Activated CD4-positive, alpha-beta T cell treated with anti-CD3 and anti-CD28 coated beads for 48 hours (primary cell): ENCODE data around the gene SECTM1.

Experiments used
- DNase-seq: peaks from one replicate; pipeline ENCODE4 v3.0.0-alpha.2; 2020

SECTM1 gene

GRCh38 chr17:82297714-82298537 is 35.6 kb downstream of the SECTM1 start:
- peak; percentile 95 for DNase-seq

GRCh38 chr17:82297280-82297713 is 36.3 kb downstream of the SECTM1 start:
- DNase-seq, result peak; percentile 94

DNA sequence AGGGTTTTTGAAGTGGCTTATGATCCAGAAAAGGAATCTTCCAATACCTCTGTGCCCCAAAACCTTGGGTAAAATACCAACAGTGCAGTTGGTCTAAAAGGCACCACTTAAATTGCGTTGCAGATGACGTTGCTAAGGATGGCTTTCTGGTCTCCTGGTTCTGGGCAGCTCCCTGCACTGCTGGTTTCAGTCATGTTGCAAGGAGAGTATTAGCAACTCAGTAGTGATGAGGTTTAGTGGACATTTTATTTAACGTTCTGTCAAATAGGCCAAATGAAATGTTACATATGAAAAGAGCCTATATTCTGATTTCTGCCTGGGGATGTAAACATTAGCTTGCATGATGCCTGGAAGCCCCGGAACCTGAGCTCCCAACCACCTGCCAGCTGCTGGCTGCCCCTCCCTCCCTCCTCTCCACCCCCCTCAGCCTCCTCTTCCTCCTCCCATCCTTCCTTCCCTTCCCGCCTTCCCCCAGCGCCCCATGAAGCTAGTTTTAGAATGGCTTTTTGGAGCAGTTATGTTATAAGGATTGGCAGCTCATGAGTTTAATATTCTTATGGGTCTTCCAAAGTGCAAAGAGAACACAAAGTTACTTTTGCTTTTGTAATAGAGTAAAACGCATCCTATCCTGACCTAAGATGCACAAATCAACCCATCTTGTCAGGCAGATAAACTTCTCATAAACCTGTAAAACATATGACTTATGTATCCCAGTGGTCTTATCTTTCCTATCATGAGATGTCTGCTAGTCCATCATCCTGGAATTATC is 36.9 kb downstream of the SECTM1 start:
- no peak for DNase-seq

DNA sequence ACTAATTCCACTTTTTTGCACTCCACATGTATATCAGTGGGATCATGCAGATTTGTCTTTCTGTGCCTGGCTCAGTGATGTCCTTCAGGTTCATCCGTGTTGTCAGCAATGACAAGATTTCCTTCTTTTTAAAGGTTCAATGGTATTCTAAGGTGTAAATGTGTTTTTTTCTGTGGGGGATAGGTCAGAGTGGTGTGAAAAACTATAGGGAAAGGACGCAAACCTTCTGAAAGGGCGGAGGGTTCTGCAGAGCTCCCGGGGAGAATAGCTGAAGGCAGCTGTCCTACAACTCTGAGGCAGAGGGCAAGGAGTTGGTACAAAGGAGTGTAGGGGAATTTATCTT is 38.1 kb downstream of the SECTM1 start:
- no peak for DNase-seq

DNA sequence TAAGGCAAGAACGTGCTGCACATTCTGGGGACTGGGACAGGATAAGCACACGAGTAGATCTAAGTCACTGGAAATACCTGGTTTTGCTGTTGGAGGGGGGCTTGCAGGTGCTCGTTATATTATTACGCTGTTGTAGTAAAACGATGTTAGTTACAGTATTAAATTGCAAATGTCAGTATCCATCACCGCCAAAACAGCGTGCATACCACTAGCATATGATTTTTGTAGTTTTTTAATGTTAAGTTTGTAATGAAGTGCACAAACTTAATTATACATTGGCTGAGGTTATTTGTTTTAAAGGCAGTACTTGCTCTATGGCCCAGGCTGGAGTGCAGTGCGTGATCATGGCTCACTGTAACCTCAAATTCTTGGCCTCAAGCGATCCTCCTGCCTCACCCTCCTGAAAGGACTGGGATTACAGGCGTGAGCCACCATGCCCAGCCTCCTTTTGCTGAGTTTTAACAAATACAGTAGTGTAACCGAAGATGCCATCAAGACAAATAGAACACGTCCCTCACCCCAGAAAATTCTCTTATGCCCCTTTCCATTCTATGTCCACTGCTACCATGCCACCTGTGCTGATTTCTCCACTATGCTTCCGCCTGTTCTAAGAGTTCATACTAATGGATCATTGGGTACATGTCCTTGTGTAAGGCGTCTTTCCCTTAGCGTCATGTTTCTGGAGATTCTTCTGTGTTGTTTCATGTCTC is 39.3 kb downstream of the SECTM1 start:
- DNase-seq, result no peak

DNA sequence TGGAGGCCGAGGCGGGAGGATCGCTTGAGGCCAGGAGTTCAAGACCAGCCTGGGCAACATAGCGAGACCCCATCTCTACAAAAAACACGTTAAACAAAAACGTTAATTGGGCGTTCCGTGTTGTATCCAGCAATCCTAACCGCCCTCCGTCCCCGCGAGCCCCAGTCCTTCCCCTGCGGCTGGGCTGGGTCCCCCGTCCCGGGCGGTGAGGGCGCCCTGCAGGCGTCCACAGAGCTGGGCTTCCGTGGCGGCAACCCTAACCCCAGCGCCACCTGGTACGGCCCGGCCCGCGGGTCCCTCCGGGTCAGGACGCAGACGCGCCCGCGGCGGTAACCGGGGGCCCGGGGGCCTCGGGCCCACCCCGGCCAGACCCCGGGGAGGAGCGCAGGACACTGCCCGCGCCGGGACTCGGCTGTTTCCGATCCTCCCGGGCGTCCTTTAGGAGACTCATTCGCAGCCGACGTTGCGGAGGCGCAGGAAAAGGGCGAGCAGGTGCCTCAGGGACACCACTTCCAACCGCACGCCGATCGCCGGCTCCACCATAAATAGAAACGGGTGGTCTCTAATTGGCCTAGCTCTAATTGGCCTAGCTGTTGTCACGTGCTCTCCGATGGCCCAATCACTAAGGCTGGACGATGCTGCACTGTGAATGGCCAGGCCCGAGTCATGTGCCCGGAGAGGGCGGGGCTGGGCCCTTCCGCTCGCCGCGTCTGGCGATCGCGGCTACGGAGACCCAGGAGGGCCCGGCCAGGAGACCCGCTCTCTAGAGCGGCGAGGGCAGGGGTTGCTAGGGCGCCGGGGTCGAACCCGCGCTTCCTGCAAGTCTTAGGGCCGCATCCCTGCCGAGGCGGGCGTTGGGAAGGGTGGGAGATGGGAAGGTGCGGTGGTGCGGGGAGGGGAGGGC is 41.1 kb downstream of the SECTM1 start:
- peak; percentile 95 for DNase-seq

DNA sequence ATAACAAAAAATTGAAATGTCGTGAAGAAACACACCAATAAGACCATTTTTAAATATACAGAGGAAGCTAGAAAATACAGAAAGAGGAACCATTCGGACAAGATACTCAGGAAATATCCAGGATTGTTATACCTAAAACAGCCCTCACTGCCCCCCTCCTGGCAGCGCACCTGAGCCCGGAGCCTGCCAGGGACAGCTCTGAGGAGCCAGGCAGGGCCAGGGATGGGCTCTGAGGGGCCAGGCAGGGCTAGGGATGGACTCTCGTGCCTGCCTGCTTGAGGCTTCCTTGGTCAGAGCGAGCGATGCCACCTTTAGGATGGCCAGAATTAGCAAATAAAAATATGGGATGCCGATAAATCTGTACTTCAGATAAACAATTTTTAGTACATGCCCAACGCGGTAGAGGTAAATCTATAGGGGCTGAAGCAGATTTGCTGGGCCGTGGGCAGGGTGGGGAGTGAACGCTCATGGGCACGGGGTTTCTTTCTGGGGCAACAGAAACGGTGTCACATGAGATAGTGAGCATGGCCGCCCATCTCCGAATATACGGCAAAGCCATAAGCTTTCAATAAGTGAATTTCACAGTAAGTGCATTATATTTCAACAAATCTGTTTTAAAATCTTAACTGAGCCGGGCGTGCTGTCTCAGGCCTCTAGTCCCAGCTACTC is 41.9 kb downstream of the SECTM1 start:
- no peak for DNase-seq

GRCh38 chr17:82287868-82288801 is 45.4 kb downstream of the SECTM1 start:
- no peak for DNase-seq

GRCh38 chr17:82287013-82287867 is 46.3 kb downstream of the SECTM1 start:
- DNase-seq, result no peak

DNA sequence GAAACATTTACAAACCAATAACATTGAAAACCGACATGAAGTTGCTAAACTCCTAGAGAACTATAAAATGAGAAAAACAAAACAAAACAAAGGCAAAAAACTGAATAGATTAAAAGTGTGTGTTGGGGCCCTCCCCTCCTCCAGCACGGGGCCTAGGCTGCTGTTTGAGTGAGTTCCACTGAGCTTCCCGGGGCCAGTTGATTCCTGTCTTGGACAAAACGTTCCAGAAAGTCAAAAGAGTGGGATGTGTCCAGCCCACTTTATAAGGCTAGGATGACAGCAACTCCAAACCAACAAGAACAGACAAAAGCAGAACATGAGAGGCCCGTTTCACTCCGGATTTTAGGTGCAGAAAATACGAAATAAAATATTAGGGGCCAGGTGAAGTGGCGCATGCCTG is 48.4 kb downstream of the SECTM1 start:
- DNase-seq, result no peak

GRCh38 chr17:82283208-82283749 is 50.3 kb downstream of the SECTM1 start:
- peak; percentile 77 for DNase-seq

DNA sequence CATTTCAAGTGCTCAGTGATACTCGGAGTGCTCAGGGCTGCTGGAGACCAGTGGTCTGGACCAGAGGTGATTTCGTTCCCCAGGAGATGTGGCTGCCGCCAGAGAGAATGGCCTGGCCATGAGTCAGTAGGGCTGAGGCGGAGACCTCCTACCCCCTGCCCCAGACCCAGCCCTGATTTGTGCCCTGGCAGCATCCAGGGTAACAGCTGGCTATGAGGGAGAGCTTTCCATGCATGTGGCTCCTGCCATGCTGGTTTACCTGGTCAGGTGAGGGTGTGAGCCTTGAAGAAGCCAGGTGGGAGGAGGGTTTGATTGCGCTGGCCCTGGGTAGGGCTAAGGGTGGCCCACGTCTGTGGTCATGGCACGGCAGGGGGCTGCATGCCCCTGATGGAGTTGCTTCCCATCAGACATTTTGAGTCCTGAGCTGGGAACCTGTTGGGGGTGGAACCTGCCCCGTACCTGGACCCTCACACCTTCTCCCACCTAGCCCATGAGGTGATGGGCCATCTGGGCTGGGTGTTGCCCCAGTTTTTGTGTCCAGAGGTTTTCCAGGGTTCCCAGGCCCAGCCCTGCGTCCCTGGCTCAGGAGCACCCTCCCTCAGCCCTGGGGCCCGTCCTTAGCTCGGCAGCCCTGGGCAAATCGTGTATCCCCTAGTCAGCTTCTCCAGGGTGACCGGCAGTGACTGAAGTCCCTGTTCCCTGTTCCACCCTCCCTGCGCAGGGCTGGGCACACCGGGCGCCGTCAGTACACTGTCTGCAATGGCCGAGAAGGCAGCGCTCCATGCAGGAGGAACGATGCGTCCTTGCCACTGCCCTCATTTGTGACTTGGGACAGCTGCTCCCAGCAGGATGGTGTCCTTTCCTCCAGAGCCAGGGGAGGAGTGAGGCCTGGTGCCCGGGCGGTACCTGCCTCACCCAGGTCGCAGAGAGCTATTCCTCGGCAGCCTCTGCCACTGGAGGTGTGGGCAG is 51.0 kb downstream of the SECTM1 start:
- DNase-seq, result no peak

DNA sequence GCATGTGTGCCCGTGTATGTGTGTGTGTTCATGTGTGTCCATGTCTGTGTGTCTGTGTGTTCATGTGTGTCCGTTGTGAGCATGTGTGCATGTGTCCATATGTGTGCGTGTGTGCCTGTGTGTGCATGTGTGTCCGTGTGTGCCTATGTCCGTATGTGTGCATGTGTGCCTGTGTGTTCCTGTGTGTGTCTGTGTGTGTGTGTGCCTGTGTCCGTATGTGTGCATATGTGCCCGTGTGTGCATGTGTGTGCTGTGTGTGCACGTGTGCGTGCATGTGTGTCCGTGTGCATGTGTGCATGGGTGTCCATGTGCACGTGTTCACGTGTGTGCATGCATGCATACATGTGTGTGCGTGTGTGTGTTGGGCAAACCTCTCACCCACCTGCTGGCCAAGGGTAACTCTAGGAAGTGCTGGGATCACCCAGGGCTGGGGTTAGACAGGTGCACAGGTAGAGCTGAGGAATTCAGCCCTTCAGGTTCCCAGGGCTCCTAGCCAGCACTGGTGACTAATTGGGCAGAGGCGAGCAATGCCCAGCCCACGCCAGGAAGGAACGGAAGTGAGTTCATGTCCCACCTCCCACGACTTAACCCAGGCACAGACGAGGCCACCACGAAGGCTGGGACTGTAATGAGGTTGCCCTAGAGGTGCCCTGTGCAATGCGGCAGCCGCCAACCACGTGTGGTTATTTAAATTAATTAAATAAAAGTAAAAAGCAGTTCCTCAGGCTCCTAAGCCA is 51.9 kb downstream of the SECTM1 start:
- peak; percentile 70 for DNase-seq

GRCh38 chr17:82281076-82281475 is 52.5 kb downstream of the SECTM1 start:
- DNase-seq, result no peak

DNA sequence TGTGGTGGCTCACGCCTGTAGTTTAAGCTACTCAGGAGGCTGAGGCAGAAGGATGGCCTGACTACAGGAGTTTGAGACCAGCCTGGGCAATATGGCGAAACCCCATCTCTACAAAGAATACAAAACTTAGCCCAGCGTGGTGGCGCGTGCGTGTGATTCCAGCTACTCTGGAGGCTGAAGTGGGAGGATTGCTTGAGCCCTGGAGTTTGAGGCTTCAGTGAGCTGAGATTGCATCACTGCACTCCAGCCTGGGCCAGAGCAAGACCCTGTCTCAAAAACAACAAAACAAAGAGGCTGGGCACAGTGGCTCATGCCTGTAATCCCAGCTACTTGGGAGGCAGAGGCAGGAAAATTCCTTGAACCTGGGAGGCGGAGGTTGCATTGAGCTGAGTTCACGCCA is 53.0 kb downstream of the SECTM1 start:
- no peak for DNase-seq

DNA sequence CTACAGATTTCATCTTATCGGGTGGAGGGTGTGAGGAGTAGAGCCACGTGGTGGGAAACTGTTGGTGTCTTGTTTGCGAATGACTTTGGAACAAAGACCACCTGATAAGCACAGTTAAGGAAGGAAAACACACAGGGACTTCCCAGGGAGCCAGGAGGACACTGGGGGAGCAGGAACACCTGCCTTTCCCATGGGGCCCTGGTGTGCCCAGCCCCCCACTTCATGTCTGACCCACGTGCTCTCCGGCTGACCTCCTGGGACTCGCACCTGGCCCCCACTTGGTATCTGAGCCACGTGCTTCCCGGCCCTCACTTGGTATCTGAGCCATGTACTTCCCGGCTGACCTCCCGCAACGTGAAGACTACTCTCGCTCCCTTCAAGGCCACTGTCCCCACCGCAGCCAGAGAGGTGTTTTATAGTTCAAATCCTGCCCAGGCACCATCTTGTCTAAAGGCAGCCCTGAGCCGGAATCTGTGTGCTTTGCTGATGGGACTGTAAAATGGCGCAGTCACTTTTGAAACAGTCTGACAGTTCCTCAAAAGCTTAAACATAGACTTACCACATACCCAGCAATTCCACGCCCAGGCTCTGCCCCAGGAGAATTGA is 54.7 kb downstream of the SECTM1 start:
- DNase-seq, result no peak

DNA sequence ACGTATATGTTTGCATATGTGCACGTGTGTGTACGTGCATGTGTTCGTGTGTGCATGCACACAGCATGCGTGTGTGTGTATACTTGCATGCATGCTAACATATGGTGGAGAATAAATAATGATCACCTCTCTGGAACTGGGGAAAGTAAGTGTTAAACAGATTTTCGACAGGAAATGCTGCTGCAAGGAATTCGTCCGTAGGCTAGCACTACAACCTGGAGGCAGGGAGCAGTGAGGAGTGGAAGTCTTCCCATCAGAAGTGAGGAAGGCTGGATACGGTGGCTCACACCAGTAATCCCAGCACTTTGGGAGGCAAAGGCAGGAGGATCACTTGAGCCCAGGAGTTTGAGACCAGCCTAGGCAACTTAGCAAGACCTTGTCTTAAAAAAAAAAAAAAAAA is 55.3 kb downstream of the SECTM1 start:
- no peak for DNase-seq
